Measurements from ENCODE around the gene SGO2. TPM values are rescaled to one million over a fixed set of nuclear protein-coding genes. Genes with fewer than 3 reads are reported as not detected.

The SGO2 gene
- polyA plus RNA-seq, 1 experiment, result 3.2 TPM

GRCh38 chr2:200584639-200585038 lies 58.6 kb downstream of the SGO2 start:
- TF ChIP-seq, protein P1, sequence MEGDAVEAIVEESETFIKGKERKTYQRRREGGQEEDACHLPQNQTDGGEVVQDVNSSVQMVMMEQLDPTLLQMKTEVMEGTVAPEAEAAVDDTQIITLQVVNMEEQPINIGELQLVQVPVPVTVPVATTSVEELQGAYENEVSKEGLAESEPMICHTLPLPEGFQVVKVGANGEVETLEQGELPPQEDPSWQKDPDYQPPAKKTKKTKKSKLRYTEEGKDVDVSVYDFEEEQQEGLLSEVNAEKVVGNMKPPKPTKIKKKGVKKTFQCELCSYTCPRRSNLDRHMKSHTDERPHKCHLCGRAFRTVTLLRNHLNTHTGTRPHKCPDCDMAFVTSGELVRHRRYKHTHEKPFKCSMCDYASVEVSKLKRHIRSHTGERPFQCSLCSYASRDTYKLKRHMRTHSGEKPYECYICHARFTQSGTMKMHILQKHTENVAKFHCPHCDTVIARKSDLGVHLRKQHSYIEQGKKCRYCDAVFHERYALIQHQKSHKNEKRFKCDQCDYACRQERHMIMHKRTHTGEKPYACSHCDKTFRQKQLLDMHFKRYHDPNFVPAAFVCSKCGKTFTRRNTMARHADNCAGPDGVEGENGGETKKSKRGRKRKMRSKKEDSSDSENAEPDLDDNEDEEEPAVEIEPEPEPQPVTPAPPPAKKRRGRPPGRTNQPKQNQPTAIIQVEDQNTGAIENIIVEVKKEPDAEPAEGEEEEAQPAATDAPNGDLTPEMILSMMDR (IDR thresholded peaks at IDR 0.05; ENCODE audit: insufficient read depth, low read depth, low read length), result no peak
- ChIA-PET POLR2A (no interaction called here), CTCF (interaction anchor here (1.2 to 1.9 kb wide), 6 partner anchors 8 to 118 kb away, joined by 3 to 5 read pairs (median 3); no protein-coding TSS in a partner anchor)
- Histone ChIP-seq H3K36me3 (ENCODE audit: control insufficient read depth, insufficient read depth, low read length) (no peaks in the 10 kb centered on the region), H3K27me3 (ENCODE audit: control insufficient read depth, insufficient read depth, low read length) (no peaks in the 10 kb centered on the region), H3K4me3 (ENCODE audit: low read depth, low read length) (no peak overlapping the region)
- no peak for DNase-seq (ENCODE audit: low read depth)

GRCh38 chr2:200585340-200585729 lies 59.3 kb downstream of the SGO2 start:
- H3K36me3 ChIP-seq (ENCODE audit: control insufficient read depth, insufficient read depth, low read length), result no peaks in the 10 kb centered on the region
- TF ChIP-seq, protein P1 (IDR thresholded peaks at IDR 0.05; ENCODE audit: insufficient read depth, low read depth, low read length), result no peak
- DNase-seq (ENCODE audit: low read depth), result no peak
- no peaks in the 10 kb centered on the region for H3K27me3 ChIP-seq (ENCODE audit: control insufficient read depth, insufficient read depth, low read length)
- POLR2A ChIA-PET, result no interaction called here
- CTCF ChIA-PET, result interaction anchor here (0.6 to 3.3 kb wide), 10 partner anchors 9 to 1673 kb away, joined by 3 to 20 read pairs (median 4); no protein-coding TSS in a partner anchor
- H3K4me3 ChIP-seq (ENCODE audit: low read depth, low read length), result peak overlapping the region; percentile 51

- POLR2A ChIA-PET, result no interaction called here
These were observed 60.0 kb downstream of the SGO2 start, which contains the start of gene AOX1 for GRCh38 chr2:200585730-200586643. Gene AOX1 (plus strand): TSS chr2:200586014. CDS start chr2:200586109, 95 bp downstream.

GRCh38 chr2:200586644-200586975 lies 60.6 kb downstream of the SGO2 start:
- ChIA-PET CTCF (interaction anchor here (1.0 to 3.3 kb wide), 6 partner anchors 10 to 613 kb away, joined by 3 to 20 read pairs (median 4); no protein-coding TSS in a partner anchor), POLR2A (no interaction called here)
- H3K27me3 ChIP-seq (ENCODE audit: control insufficient read depth, insufficient read depth, low read length), result no peaks in the 10 kb centered on the region
- DNase-seq (ENCODE audit: low read depth), result no peak
- no peaks in the 10 kb centered on the region for H3K36me3 ChIP-seq (ENCODE audit: control insufficient read depth, insufficient read depth, low read length)
- H3K4me3 ChIP-seq (ENCODE audit: low read depth, low read length), result peak overlapping the region; percentile 51; the same call in 1 of the 2 replicates
- TF ChIP-seq, protein P1 (IDR thresholded peaks at IDR 0.05; ENCODE audit: insufficient read depth, low read depth, low read length), result no peak

More at GRCh38 chr2:200585730-200586643, 60.0 kb downstream of the SGO2 start, which contains the start of gene AOX1:
- Histone ChIP-seq H3K4me3 (ENCODE audit: low read depth, low read length) (peak within 1 kb of the TSS; percentile 51), H3K27me3 (ENCODE audit: control insufficient read depth, insufficient read depth, low read length) (no peaks in the 10 kb centered on the region), H3K36me3 (ENCODE audit: control insufficient read depth, insufficient read depth, low read length) (no peaks in the 10 kb centered on the region)
- TF ChIP-seq, protein P1 (IDR thresholded peaks at IDR 0.05; ENCODE audit: insufficient read depth, low read depth, low read length), result peak; percentile 33; the same call in 1 of the 2 replicates
- DNase-seq (ENCODE audit: low read depth), result no peak
- CTCF ChIA-PET, result interaction anchor here (0.6 to 3.3 kb wide), 11 partner anchors 10 to 1672 kb away, joined by 3 to 20 read pairs (median 4); no protein-coding TSS in a partner anchor

DNA sequence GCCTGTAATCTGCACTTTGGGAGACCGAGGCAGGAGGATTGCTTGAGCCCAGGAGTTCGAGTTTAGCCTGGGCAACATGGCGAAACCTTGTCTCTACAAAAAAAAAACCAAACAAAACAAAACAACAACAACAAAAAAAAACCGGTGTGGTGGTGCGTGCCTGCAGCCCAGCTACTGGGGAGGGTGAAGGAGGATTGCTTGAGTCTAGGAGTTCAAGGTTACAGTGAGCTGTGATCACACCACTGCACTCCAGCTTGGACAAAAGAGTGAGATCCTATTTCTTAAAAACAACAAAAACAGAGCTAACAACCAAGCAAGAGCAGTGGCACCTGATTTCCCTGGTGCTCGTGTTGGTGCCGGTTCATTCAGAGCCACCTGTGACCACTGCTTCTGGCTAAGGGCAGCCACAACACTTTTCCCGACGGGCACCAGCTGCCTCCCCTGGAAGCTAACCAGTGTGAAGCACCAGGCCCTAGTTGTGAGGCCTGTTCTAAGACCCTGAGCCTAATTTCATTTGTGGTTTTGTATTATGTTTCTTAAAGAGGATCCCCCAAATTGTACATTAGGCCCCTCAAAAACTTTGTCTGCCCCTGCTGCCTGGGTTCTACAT lies 61.1 kb downstream of the SGO2 start:
- ChIA-PET CTCF (interaction anchor here (1.2 to 3.3 kb wide), 4 partner anchors 14 to 613 kb away, joined by 3 to 20 read pairs (median 5); no protein-coding TSS in a partner anchor), POLR2A (no interaction called here)
- H3K36me3 ChIP-seq (ENCODE audit: control insufficient read depth, insufficient read depth, low read length), result no peaks in the 10 kb centered on the region
- no peak for DNase-seq (ENCODE audit: low read depth)
- no peaks in the 10 kb centered on the region for H3K27me3 ChIP-seq (ENCODE audit: control insufficient read depth, insufficient read depth, low read length)
- TF ChIP-seq, protein P1 (IDR thresholded peaks at IDR 0.05; ENCODE audit: insufficient read depth, low read depth, low read length), result no peak
- H3K4me3 ChIP-seq (ENCODE audit: low read depth, low read length), result no peak overlapping the region
